SK-N-SH (cell line): Measurements from ENCODE around the gene HBEGF. TPM values are rescaled to one million over a fixed set of nuclear protein-coding genes. Genes with fewer than 3 reads are reported as not detected.

Experiments
- CTCF ChIA-PET: fragments of 300-600, 350-600 bp; formaldehyde crosslinking; extraction: SDS; loops from one replicate; lab custom pipeline; 2021; lab: Yijun Ruan, JAX
- POLR2A ChIA-PET: fragments of 350-600 bp; sonication (Branson Sonifier 250); formaldehyde crosslinking; extraction: SDS; loops from one replicate; lab custom pipeline; 2020; ENCODE audit warnings: antibody characterized with exemption, inconsistent platforms; lab: Yijun Ruan, JAX
- DNase-seq: peaks from one replicate; pipeline ENCODE4 v3.0.0; 2012
- H2AFZ ChIP-seq: fragments of 200-600 bp; sonication (generic); 2 replicates; pipeline ENCODE4 v1.8.1; 2016; ENCODE audit warnings: antibody characterized with exemption, mild to moderate bottlenecking, low read depth
- H3F3A ChIP-seq: fragments of 200-600 bp; sonication (generic); replicated peaks from 2 replicates; pipeline ENCODE3; 2016; ENCODE audit warnings: antibody characterized with exemption, mild to moderate bottlenecking; ENCODE audit not compliant: insufficient read depth
- H3K27ac ChIP-seq, 2 experiments: fragments of 200-500 bp in 1 of 2; fragments of 200-600 bp in 1 of 2; sonication (Bioruptor generic) in 1 of 2; sonication (generic), shearing (Covaris generic) in 1 of 2; 2 replicates each; pipeline versions ENCODE4 v1.5.1 to v1.6.1; 2014 to 2016; ENCODE audit warnings: low read depth in 2 of 2, inconsistent platforms in 1 of 2, low read length in 1 of 2, mild to moderate bottlenecking in 1 of 2, mixed read lengths in 1 of 2
- H3K27me3 ChIP-seq: fragments of 200-600 bp; sonication (generic), shearing (Covaris generic); 2 replicates; pipeline ENCODE4 v1.6.1; 2016; ENCODE audit warnings: mixed run types; ENCODE audit not compliant: insufficient read depth
- H3K36me3 ChIP-seq, 2 experiments: fragments of 200-500 bp in 1 of 2; fragments of 200-600 bp in 1 of 2; sonication (Bioruptor generic) in 1 of 2; sonication (generic) in 1 of 2; replicated peaks in 1 of 2; 2 replicates each; pipeline versions ENCODE3 to v1.5.1; 2014 to 2016; ENCODE audit warnings: low read length in 1 of 2, mild to moderate bottlenecking in 1 of 2; ENCODE audit not compliant: insufficient read depth in 2 of 2, control insufficient read depth in 1 of 2
- H3K4me1 ChIP-seq, 2 experiments: fragments of 200-500 bp in 1 of 2; fragments of 200-600 bp in 1 of 2; sonication (Bioruptor generic) in 1 of 2; sonication (generic), shearing (Covaris generic) in 1 of 2; 2 replicates each; pipeline versions ENCODE4 v1.5.1 to v1.6.1; 2014 to 2016; ENCODE audit warnings: low read depth in 1 of 2, low read length in 1 of 2, mixed run types in 1 of 2; ENCODE audit not compliant: insufficient read depth in 2 of 2, control insufficient read depth in 1 of 2
- H3K4me2 ChIP-seq: fragments of 200-600 bp; sonication (generic), shearing (Covaris generic); 2 replicates; pipeline ENCODE4 v1.6.1; 2017; ENCODE audit warnings: mixed run types
- H3K4me3 ChIP-seq, 2 experiments: fragments of 200-500 bp in 1 of 2; fragments of 200-600 bp in 1 of 2; sonication (Bioruptor generic) in 1 of 2; sonication (generic), shearing (Covaris generic) in 1 of 2; 2 replicates each; pipeline versions ENCODE4 v1.5.1 to v1.8.1; 2014 to 2016; ENCODE audit warnings: low read depth in 2 of 2, inconsistent platforms in 1 of 2, low read length in 1 of 2, mild to moderate bottlenecking in 1 of 2, mixed read lengths in 1 of 2, moderate library complexity in 1 of 2
- H3K79me2 ChIP-seq: fragments of 200-600 bp; sonication (generic); 2 replicates; pipeline ENCODE4 v1.8.1; 2017; ENCODE audit warnings: mild to moderate bottlenecking; ENCODE audit not compliant: insufficient read depth
- H3K9ac ChIP-seq: fragments of 200-600 bp; sonication (generic); 2 replicates; pipeline ENCODE4 v1.6.1; 2017; ENCODE audit warnings: mixed run types
- H3K9me2 ChIP-seq: fragments of 200-600 bp; sonication (generic); 2 replicates; pipeline ENCODE4 v1.6.1; 2017; ENCODE audit warnings: mixed run types
- H3K9me3 ChIP-seq: fragments of 200-600 bp; sonication (generic); 2 replicates; pipeline ENCODE4 v1.6.1; 2017; ENCODE audit warnings: mixed run types, mild to moderate bottlenecking, moderate library complexity
- H4K20me1 ChIP-seq: fragments of 200-600 bp; sonication (generic); 2 replicates; pipeline ENCODE4 v1.6.1; 2017; ENCODE audit warnings: mild to moderate bottlenecking, mixed run types; ENCODE audit not compliant: insufficient read depth
- CTCF ChIP-seq: fragments of 200-600 bp; sonication (generic); IDR thresholded peaks from 2 replicates; pipeline ENCODE4 v1.6.1; 2017; ENCODE audit warnings: antibody characterized with exemption, mild to moderate bottlenecking, moderate library complexity
- ELF1 ChIP-seq: IDR thresholded peaks from 2 replicates; pipeline ENCODE4 v1.4.0; 2012
- EP300 ChIP-seq, 2 experiments: IDR thresholded peaks; 2 replicates each; pipeline versions ENCODE4 v1.4.0 to v1.6.1; 2012; ENCODE audit warnings: borderline replicate concordance in 1 of 2, low read depth in 1 of 2, low read length in 1 of 2
- EZH2phosphoT487 ChIP-seq: fragments of 200-600 bp; sonication (generic); IDR thresholded peaks from 2 replicates; pipeline ENCODE4 v1.6.1; 2017; ENCODE audit warnings: low read depth, mixed run types, mild to moderate bottlenecking, antibody characterized with exemption, moderate library complexity, borderline replicate concordance
- FOXJ3 ChIP-seq: sonication (generic); formaldehyde crosslinking; IDR thresholded peaks from 2 replicates; pipeline ENCODE4 v1.5.1; 2020; ENCODE audit warnings: mild to moderate bottlenecking, missing genetic modification reagents
- FOXM1 ChIP-seq: IDR thresholded peaks from 2 replicates; pipeline ENCODE4 v1.4.0; 2012; ENCODE audit warnings: low read depth, mild to moderate bottlenecking
- GABPA ChIP-seq: IDR thresholded peaks from 2 replicates; pipeline ENCODE4 v1.4.0; 2012; ENCODE audit warnings: low read depth, mild to moderate bottlenecking
- MEF2A ChIP-seq: IDR thresholded peaks from 2 replicates; pipeline ENCODE4 v1.4.0; 2012; ENCODE audit warnings: low read depth, borderline replicate concordance
- NFIC ChIP-seq: IDR thresholded peaks from 2 replicates; pipeline ENCODE4 v1.4.0; 2012; ENCODE audit warnings: borderline replicate concordance
- POLR2AphosphoS5 ChIP-seq: IDR thresholded peaks from 2 replicates; pipeline ENCODE4 v1.6.1; 2012; ENCODE audit warnings: low read depth, low read length
- RAD21 ChIP-seq: IDR thresholded peaks from 2 replicates; pipeline ENCODE4 v1.6.1; 2012; ENCODE audit warnings: mild to moderate bottlenecking, low read length
- RCOR1 ChIP-seq: fragments of 150-350 bp; IDR thresholded peaks from 2 replicates; pipeline ENCODE4 v1.6.1; 2017; ENCODE audit warnings: antibody characterized with exemption, low read length
- SIN3A ChIP-seq: IDR thresholded peaks from 2 replicates; pipeline ENCODE4 v1.6.1; 2012; ENCODE audit warnings: low read depth, mild to moderate bottlenecking, low read length, moderate library complexity, borderline replicate concordance
- TCF12 ChIP-seq: IDR thresholded peaks from 2 replicates; pipeline ENCODE4 v1.4.0; 2012
- WGBS: methylation state at CpG from one replicate; pipeline ENCODE4 v1.1.6; 2017; ENCODE audit warnings: low lambda C conversion rate; 5-methylcytosine and 5-hydroxymethylcytosine counted together
- polyA plus RNA-seq, 3 experiments: library from polyadenylated mRNA; depleted of rRNA; stranded (reverse); fragments of >200 nt; gene quantifications; 2 replicates each; pipeline ENCODE4 v1.2.3, GENCODE V29; 2012
- TF ChIP-seq, protein P1 (sequence below): fragments of 150-350 bp; IDR thresholded peaks from 2 replicates; pipeline ENCODE4 v1.6.1; 2017; ENCODE audit warnings: antibody characterized with exemption, low read length, low read depth, borderline replicate concordance
- TF ChIP-seq, protein P2 (sequence below): IDR thresholded peaks from 2 replicates; pipeline ENCODE4 v1.6.1; 2012; ENCODE audit warnings: mild to moderate bottlenecking, low read depth, low read length, moderate library complexity

Gene HBEGF
- polyA plus RNA-seq, 1 of the 3 experiments (the other 2 are of a cell fraction): 59.8 TPM

GRCh38 chr5:140298183-140298601 is 48.2 kb downstream of the HBEGF start (continued):
- TF ChIP-seq CTCF (no peak), NFIC (no peak; the same call in 1 of the 2 replicates), RCOR1 (no peak), EZH2phosphoT487 (no peak), EP300 (IDR thresholded peaks at IDR 0.05; ENCODE audit: borderline replicate concordance in 1 of 2, low read depth in 1 of 2, low read length in 1 of 2) (peak in 1 of 2 experiments; percentile 21; a peak in 1 of 4 replicates), FOXM1 (no peak), POLR2AphosphoS5 (no peak; the same call in 1 of the 2 replicates)
- TF ChIP-seq, protein P1, sequence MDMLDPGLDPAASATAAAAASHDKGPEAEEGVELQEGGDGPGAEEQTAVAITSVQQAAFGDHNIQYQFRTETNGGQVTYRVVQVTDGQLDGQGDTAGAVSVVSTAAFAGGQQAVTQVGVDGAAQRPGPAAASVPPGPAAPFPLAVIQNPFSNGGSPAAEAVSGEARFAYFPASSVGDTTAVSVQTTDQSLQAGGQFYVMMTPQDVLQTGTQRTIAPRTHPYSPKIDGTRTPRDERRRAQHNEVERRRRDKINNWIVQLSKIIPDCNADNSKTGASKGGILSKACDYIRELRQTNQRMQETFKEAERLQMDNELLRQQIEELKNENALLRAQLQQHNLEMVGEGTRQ: no peak
- TF ChIP-seq, protein P2, sequence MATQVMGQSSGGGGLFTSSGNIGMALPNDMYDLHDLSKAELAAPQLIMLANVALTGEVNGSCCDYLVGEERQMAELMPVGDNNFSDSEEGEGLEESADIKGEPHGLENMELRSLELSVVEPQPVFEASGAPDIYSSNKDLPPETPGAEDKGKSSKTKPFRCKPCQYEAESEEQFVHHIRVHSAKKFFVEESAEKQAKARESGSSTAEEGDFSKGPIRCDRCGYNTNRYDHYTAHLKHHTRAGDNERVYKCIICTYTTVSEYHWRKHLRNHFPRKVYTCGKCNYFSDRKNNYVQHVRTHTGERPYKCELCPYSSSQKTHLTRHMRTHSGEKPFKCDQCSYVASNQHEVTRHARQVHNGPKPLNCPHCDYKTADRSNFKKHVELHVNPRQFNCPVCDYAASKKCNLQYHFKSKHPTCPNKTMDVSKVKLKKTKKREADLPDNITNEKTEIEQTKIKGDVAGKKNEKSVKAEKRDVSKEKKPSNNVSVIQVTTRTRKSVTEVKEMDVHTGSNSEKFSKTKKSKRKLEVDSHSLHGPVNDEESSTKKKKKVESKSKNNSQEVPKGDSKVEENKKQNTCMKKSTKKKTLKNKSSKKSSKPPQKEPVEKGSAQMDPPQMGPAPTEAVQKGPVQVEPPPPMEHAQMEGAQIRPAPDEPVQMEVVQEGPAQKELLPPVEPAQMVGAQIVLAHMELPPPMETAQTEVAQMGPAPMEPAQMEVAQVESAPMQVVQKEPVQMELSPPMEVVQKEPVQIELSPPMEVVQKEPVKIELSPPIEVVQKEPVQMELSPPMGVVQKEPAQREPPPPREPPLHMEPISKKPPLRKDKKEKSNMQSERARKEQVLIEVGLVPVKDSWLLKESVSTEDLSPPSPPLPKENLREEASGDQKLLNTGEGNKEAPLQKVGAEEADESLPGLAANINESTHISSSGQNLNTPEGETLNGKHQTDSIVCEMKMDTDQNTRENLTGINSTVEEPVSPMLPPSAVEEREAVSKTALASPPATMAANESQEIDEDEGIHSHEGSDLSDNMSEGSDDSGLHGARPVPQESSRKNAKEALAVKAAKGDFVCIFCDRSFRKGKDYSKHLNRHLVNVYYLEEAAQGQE: no peak

DNA sequence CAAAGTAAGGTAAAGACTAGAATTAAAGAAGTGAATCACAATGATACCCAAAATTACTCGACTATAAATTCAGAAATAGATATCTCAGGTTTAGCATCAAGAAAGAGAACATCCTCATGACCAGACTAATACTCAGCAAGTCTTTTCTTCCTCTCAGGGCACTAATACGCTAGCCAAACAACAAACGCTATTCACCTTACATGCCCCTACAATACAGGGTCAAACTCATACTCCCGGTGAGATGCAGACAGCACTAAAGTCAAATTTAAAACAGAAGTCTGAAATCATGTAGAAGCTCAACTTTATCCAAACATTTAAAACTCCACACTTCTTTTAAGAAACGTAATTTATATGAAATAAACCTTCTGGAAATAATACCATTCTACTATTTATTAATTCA is 49.1 kb downstream of the HBEGF start:
- peaks cover 58% of the 10 kb centered on the region for H3F3A ChIP-seq
- peak overlapping the region; percentile 51; the same call in 1 of the 2 replicates for H3K9ac ChIP-seq
- ChIA-PET POLR2A (no interaction called here), CTCF (interaction anchor here (0.6 to 1.2 kb wide), 2 partner anchors 49 to 587 kb away, joined by 3 to 5 read pairs; partner anchors contain the start of gene HBEGF)
- H3K4me2 ChIP-seq: peak overlapping the region; percentile 30; the same call in 1 of the 2 replicates
- H4K20me1 ChIP-seq: peaks cover 4% of the 10 kb centered on the region; the same call in 1 of the 2 replicates
- H3K4me1 ChIP-seq: peaks cover 3 to 65% of the 10 kb centered on the region in 2 experiments; a peak in 3 of 4 replicates
- DNase-seq: no peak
- H3K36me3 ChIP-seq: peaks cover 3 to 15% of the 10 kb centered on the region in 2 experiments
- no peak overlapping the region for H3K4me3 ChIP-seq
- no peak overlapping the region for H2AFZ ChIP-seq
- 76% methylated on average over 5 of the region's 5 CpGs for WGBS
- no peaks in the 10 kb centered on the region for H3K9me2 ChIP-seq
- no peaks in the 10 kb centered on the region for H3K9me3 ChIP-seq
- peaks cover 79% of the 10 kb centered on the region for H3K79me2 ChIP-seq
- no peak for TF ChIP-seq MEF2A
- TF ChIP-seq SIN3A: no peak
- no peak for TF ChIP-seq RAD21
- no peak for TF ChIP-seq ELF1
- no peak for TF ChIP-seq FOXJ3 (CRISPR knock-in tag)
- TF ChIP-seq GABPA: no peak
- no peak for TF ChIP-seq FOXM1
- TF ChIP-seq TCF12: no peak
- H3K27ac ChIP-seq: peak overlapping the region in 1 of 2 experiments; percentile 96; a peak in 2 of 4 replicates
- no peaks in the 10 kb centered on the region for H3K27me3 ChIP-seq
